K562 (cell line): Measurements from ENCODE around the gene DDX23. TPM values are rescaled to one million over a fixed set of nuclear protein-coding genes. Genes with fewer than 3 reads are reported as not detected.

Experiments
- EP400 ChIP-seq: fragments of 450-650 bp; IDR thresholded peaks from 2 replicates; pipeline ENCODE4 v1.6.1; 2017; ENCODE audit warnings: antibody characterized with exemption, mild to moderate bottlenecking, moderate library complexity
- HMG20B ChIP-seq: fragments of 250-450 bp; sonication (Bioruptor Pico); IDR thresholded peaks from 2 replicates; pipeline ENCODE4 v1.5.0; 2021; ENCODE audit warnings: mild to moderate bottlenecking
- KLF16 ChIP-seq: IDR thresholded peaks from 2 replicates; pipeline ENCODE4 v1.6.1; 2016; ENCODE audit warnings: antibody characterized with exemption
- LARP7 ChIP-seq: fragments of 450-650 bp; IDR thresholded peaks from 2 replicates; pipeline ENCODE4 v1.6.1; 2016
- MAX ChIP-seq: sonication (generic); formaldehyde crosslinking; IDR thresholded peaks from 2 replicates; pipeline ENCODE4 v1.9.0; 2022; ENCODE audit warnings: mild to moderate bottlenecking, missing genetic modification reagents
- NR4A1 ChIP-seq, 2 experiments: fragments of 250-450 bp in 1 of 2; fragments of 450-650 bp in 1 of 2; sonication (Bioruptor Pico) in 1 of 2; IDR thresholded peaks; 2 replicates each; pipeline versions ENCODE4 v1.4.0 to v1.6.1; 2016 to 2020; ENCODE audit warnings: mild to moderate bottlenecking in 2 of 2, missing compliant biosample characterization in 1 of 2, missing genetic modification characterization in 1 of 2, moderate library complexity in 1 of 2
- POLR2A ChIP-seq: fragments of 450-650 bp; conservative IDR thresholded peaks from 2 replicates; pipeline ENCODE4 v1.6.1; 2016
- POLR2AphosphoS5 ChIP-seq: IDR thresholded peaks from 2 replicates; pipeline ENCODE4 v1.6.1; 2011; ENCODE audit warnings: mild to moderate bottlenecking, low read depth, low read length, moderate library complexity; ENCODE audit not compliant: control insufficient read depth, insufficient read depth
- RBFOX2 ChIP-seq: fragments of 200-400 bp; formaldehyde crosslinking; IDR thresholded peaks from 2 replicates; pipeline ENCODE4 v1.6.1; 2017; ENCODE audit warnings: low read depth, mild to moderate bottlenecking, low read length, moderate library complexity
- RBM34 ChIP-seq: fragments of 200-400 bp; formaldehyde crosslinking; IDR thresholded peaks from 2 replicates; pipeline ENCODE4 v1.6.1; 2018; ENCODE audit warnings: low read length, borderline replicate concordance; ENCODE audit not compliant: insufficient read depth
- RCOR1 ChIP-seq, 2 experiments: IDR thresholded peaks; 2 replicates each; pipeline ENCODE4 v1.6.1; 2012; ENCODE audit warnings: low read depth in 2 of 2, low read length in 2 of 2, borderline replicate concordance in 1 of 2, improper control_type of control experiment in 1 of 2
- SMARCE1 ChIP-seq: fragments of 450-650 bp; IDR thresholded peaks from 2 replicates; pipeline ENCODE4 v1.7.1; 2016; ENCODE audit warnings: mild to moderate bottlenecking
- SUPT5H ChIP-seq: fragments of 450-650 bp; IDR thresholded peaks from 2 replicates; pipeline ENCODE4 v1.6.1; 2016
- ZNF431 ChIP-seq: sonication (generic); formaldehyde crosslinking; IDR thresholded peaks from 2 replicates; pipeline ENCODE4 v1.8.0; 2022; ENCODE audit warnings: mild to moderate bottlenecking, missing genetic modification reagents
- ZNF778 ChIP-seq: fragments of 450-650 bp; formaldehyde crosslinking; IDR thresholded peaks from 2 replicates; pipeline ENCODE4 v1.4.0; 2020; ENCODE audit warnings: mild to moderate bottlenecking, moderate library complexity
- polyA plus RNA-seq, 8 experiments: library from polyadenylated mRNA; depleted of rRNA in 4 of 8; stranded (reverse) in 5 of 8; unstranded in 3 of 8; fragments of >200 nt; fragmentation: Nextera tagmentation in 2 of 8; fragmentation: Illumina TruSeq in 1 of 8; extraction: Ambion mirVana in 2 of 8; extraction: Trizol in 1 of 8; gene quantifications; 2 replicates each; pipeline versions ENCODE4 v1.2.1 to v1.2.3, GENCODE V29; 2011 to 2014; ENCODE audit warnings: inconsistent platforms in 1 of 8, missing spikeins in 1 of 8
- total RNA-seq, 7 experiments: library from RNA; depleted of rRNA in 6 of 7; stranded (reverse); fragments of >200 nt in 6 of 7; fragmentation: Illumina TruSeq in 2 of 7; extraction: Trizol in 2 of 7; gene quantifications; 2 replicates each; pipeline versions ENCODE4 v1.2.1 to v1.2.3, GENCODE V29; 2011 to 2021; ENCODE audit warnings: low replicate concordance in 1 of 7
- TF ChIP-seq, protein P1 (sequence below): sonication (generic); formaldehyde crosslinking; IDR thresholded peaks from 2 replicates; pipeline ENCODE4 v1.8.1; 2023; ENCODE audit warnings: mild to moderate bottlenecking, missing genetic modification reagents
- TF ChIP-seq, protein P2 (sequence below), 3 experiments: IDR thresholded peaks in 2 of 3; conservative IDR thresholded peaks in 1 of 3; 2 replicates each; pipeline ENCODE4 v1.5.1; 2011 to 2012; ENCODE audit warnings: low read length in 3 of 3, mild to moderate bottlenecking in 3 of 3, control low read depth in 2 of 3, improper control_type of control experiment in 1 of 3, inconsistent platforms in 1 of 3, low read depth in 1 of 3, mixed read lengths in 1 of 3, moderate library complexity in 1 of 3; ENCODE audit not compliant: insufficient read depth in 2 of 3
- TF ChIP-seq, protein P3 (sequence below): fragments of 250-450 bp; sonication (Bioruptor Pico); IDR thresholded peaks from 2 replicates; pipeline ENCODE4 v1.5.0; 2020; ENCODE audit warnings: mild to moderate bottlenecking, borderline replicate concordance
- TF ChIP-seq, protein P4 (sequence below), 2 experiments: fragments of 450-650 bp; IDR thresholded peaks; 2 replicates each; pipeline ENCODE4 v1.6.1; 2016

Gene DDX23
- total and polyA plus RNA-seq, 9 of the 15 experiments (the other 6 are each of a cell fraction or from before 2014, with no cell fraction given), result 32.4 to 138 (median 104) TPM

GRCh38 chr12:48815126-48816110 is 36.5 kb downstream of the DDX23 start (continued):
- TF ChIP-seq, protein P1, sequence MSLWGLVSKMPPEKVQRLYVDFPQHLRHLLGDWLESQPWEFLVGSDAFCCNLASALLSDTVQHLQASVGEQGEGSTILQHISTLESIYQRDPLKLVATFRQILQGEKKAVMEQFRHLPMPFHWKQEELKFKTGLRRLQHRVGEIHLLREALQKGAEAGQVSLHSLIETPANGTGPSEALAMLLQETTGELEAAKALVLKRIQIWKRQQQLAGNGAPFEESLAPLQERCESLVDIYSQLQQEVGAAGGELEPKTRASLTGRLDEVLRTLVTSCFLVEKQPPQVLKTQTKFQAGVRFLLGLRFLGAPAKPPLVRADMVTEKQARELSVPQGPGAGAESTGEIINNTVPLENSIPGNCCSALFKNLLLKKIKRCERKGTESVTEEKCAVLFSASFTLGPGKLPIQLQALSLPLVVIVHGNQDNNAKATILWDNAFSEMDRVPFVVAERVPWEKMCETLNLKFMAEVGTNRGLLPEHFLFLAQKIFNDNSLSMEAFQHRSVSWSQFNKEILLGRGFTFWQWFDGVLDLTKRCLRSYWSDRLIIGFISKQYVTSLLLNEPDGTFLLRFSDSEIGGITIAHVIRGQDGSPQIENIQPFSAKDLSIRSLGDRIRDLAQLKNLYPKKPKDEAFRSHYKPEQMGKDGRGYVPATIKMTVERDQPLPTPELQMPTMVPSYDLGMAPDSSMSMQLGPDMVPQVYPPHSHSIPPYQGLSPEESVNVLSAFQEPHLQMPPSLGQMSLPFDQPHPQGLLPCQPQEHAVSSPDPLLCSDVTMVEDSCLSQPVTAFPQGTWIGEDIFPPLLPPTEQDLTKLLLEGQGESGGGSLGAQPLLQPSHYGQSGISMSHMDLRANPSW (CRISPR knock-in tag), result no peak
- no peak for TF ChIP-seq NR4A1 (CRISPR knock-in tag; IDR thresholded peaks at IDR 0.05)
- TF ChIP-seq NR4A1 (tag; IDR thresholded peaks at IDR 0.05), result no peak
- TF ChIP-seq EP400, result peak; percentile 19; the same call in 1 of the 2 replicates
- TF ChIP-seq SMARCE1, result peak; percentile 67; the same call in 1 of the 2 replicates
- TF ChIP-seq, protein P2, sequence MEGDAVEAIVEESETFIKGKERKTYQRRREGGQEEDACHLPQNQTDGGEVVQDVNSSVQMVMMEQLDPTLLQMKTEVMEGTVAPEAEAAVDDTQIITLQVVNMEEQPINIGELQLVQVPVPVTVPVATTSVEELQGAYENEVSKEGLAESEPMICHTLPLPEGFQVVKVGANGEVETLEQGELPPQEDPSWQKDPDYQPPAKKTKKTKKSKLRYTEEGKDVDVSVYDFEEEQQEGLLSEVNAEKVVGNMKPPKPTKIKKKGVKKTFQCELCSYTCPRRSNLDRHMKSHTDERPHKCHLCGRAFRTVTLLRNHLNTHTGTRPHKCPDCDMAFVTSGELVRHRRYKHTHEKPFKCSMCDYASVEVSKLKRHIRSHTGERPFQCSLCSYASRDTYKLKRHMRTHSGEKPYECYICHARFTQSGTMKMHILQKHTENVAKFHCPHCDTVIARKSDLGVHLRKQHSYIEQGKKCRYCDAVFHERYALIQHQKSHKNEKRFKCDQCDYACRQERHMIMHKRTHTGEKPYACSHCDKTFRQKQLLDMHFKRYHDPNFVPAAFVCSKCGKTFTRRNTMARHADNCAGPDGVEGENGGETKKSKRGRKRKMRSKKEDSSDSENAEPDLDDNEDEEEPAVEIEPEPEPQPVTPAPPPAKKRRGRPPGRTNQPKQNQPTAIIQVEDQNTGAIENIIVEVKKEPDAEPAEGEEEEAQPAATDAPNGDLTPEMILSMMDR (IDR thresholded peaks at IDR 0.05 in 2 of 3, conservative IDR thresholded peaks at IDR 0.05 in 1 of 3; ENCODE audit: insufficient read depth in 2 of 3, low read depth in 1 of 3, low read length in 3 of 3), result no peak
- TF ChIP-seq LARP7, result peak; percentile 77; the same call in 1 of the 2 replicates
- TF ChIP-seq, protein P3, sequence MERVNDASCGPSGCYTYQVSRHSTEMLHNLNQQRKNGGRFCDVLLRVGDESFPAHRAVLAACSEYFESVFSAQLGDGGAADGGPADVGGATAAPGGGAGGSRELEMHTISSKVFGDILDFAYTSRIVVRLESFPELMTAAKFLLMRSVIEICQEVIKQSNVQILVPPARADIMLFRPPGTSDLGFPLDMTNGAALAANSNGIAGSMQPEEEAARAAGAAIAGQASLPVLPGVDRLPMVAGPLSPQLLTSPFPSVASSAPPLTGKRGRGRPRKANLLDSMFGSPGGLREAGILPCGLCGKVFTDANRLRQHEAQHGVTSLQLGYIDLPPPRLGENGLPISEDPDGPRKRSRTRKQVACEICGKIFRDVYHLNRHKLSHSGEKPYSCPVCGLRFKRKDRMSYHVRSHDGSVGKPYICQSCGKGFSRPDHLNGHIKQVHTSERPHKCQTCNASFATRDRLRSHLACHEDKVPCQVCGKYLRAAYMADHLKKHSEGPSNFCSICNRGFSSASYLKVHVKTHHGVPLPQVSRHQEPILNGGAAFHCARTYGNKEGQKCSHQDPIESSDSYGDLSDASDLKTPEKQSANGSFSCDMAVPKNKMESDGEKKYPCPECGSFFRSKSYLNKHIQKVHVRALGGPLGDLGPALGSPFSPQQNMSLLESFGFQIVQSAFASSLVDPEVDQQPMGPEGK (CRISPR knock-in tag), result no peak
- 0 out of 2 replicates have a peak, but pooled peaks have one; percentile 46 for TF ChIP-seq HMG20B (CRISPR knock-in tag)
- TF ChIP-seq, protein P4, sequence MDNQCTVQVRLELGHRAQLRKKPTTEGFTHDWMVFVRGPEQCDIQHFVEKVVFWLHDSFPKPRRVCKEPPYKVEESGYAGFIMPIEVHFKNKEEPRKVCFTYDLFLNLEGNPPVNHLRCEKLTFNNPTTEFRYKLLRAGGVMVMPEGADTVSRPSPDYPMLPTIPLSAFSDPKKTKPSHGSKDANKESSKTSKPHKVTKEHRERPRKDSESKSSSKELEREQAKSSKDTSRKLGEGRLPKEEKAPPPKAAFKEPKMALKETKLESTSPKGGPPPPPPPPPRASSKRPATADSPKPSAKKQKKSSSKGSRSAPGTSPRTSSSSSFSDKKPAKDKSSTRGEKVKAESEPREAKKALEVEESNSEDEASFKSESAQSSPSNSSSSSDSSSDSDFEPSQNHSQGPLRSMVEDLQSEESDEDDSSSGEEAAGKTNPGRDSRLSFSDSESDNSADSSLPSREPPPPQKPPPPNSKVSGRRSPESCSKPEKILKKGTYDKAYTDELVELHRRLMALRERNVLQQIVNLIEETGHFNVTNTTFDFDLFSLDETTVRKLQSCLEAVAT (IDR thresholded peaks at IDR 0.05), result peak; percentile 77 to 91
- TF ChIP-seq ZNF778 (CRISPR knock-in tag), result no peak
- no peak for TF ChIP-seq RBM34
- TF ChIP-seq ZNF431, result no peak
- TF ChIP-seq POLR2AphosphoS5, result peak; percentile 54
- peak; percentile 92 for TF ChIP-seq SUPT5H
- TF ChIP-seq POLR2A, result peak; percentile 90
- TF ChIP-seq MAX, result peak; percentile 50; the same call in 1 of the 2 replicates
- no peak for TF ChIP-seq KLF16
- TF ChIP-seq RBFOX2, result peak; percentile 42
- peak in 1 of 2 experiments; percentile 50; a peak in 1 of 4 replicates for TF ChIP-seq RCOR1 (IDR thresholded peaks at IDR 0.05; ENCODE audit: borderline replicate concordance in 1 of 2, low read depth in 2 of 2, low read length in 2 of 2)
